Gastrocnemius medialis (tissue), 4 donors: ENCODE results near the gene CYFIP2. TPM values are rescaled to one million over a fixed set of nuclear protein-coding genes. Genes with fewer than 3 reads are reported as not detected.
A peak's percentile ranks its signal among the peaks of the same experiment; 100 is the strongest.

Source experiments
- ATAC-seq, 2 donors: fragments of 150-250 bp; one replicate each; pipeline ENCODE4 v1.9.1; 2016
- DNase-seq, 2 donors: peaks; one replicate each; pipeline ENCODE4 v3.0.0-alpha.2; 2019
- H3K27ac ChIP-seq, 4 donors: fragments of 200-600 bp; sonication (generic); 1 replicate in 1 of 4; 2 replicates in 3 of 4; pipeline ENCODE4 v1.5.1; 2016 to 2018; ENCODE audit warnings: mild to moderate bottlenecking in 2 of 4, moderate library complexity in 1 of 4
- H3K27me3 ChIP-seq, 3 donors: fragments of 200-600 bp; sonication (generic) in 2 of 3; 1 replicate in 1 of 3; 2 replicates in 2 of 3; pipeline versions ENCODE4 v1.5.1 to v1.6.0; 2016 to 2019; ENCODE audit warnings: mild to moderate bottlenecking in 1 of 3, moderate library complexity in 1 of 3
- H3K36me3 ChIP-seq, 2 donors: fragments of 200-600 bp; sonication (generic) in 1 of 2; one replicate each; pipeline ENCODE4 v1.5.1; 2017 to 2018
- H3K4me1 ChIP-seq, 2 donors: fragments of 200-600 bp; sonication (generic) in 1 of 2; one replicate each; pipeline ENCODE4 v1.5.1; 2016 to 2017; ENCODE audit warnings: mild to moderate bottlenecking in 2 of 2
- H3K4me3 ChIP-seq, 4 donors: fragments of 200-600 bp; sonication (generic) in 3 of 4; 1 replicate in 1 of 4; 2 replicates in 3 of 4; pipeline ENCODE4 v1.5.1; 2016 to 2019; ENCODE audit warnings: mild to moderate bottlenecking in 2 of 4
- H3K9me3 ChIP-seq, 3 donors: fragments of 200-600 bp; sonication (generic) in 2 of 3; 1 replicate in 1 of 3; 2 replicates in 2 of 3; pipeline ENCODE4 v1.5.1; 2016 to 2019
- POLR2A ChIP-seq, 2 donors: fragments of 450-650 bp; IDR thresholded peaks; one replicate each; pipeline ENCODE4 v1.6.1; 2017; ENCODE audit warnings: antibody characterized with exemption in 2 of 2, mild to moderate bottlenecking in 2 of 2, moderate library complexity in 2 of 2
- in situ Hi-C, 4 donors: fragments of 200-750 bp; cut with MboI; loops; one replicate each; pipeline versions ENCODE4 v1.15.0 to v1.8.0; 2017; ENCODE audit warnings: low sequenced_read_pairs in 4 of 4
- intact Hi-C: fragments of 100-400 bp; cut with DNase I; formaldehyde crosslinking; loops from one replicate; pipeline ENCODE4 v1.15.1; 2023; ENCODE audit warnings: low total_unique reads
- total RNA-seq, 4 donors: library from RNA; depleted of rRNA; stranded (reverse); fragments of >200 nt; gene quantifications; one replicate each; pipeline versions ENCODE4 v1.1.0 to v1.2.3, GENCODE V29; 2016
- TF ChIP-seq, protein P1 (sequence below), 5 experiments: fragments of 450-650 bp in 3 of 5; fragments of 200-600 bp in 2 of 5; sonication (generic) in 2 of 5; IDR thresholded peaks in 4 of 5; conservative IDR thresholded peaks in 1 of 5; 1 replicate in 4 of 5; 2 replicates in 1 of 5; pipeline ENCODE4 v1.5.1; 2016 to 2019; ENCODE audit warnings: antibody characterized with exemption in 5 of 5, mild to moderate bottlenecking in 3 of 5, moderate library complexity in 3 of 5

CYFIP2 gene
- total RNA-seq, 4 donors from 2014 or later: 5.9 to 15.5 (median 10.7) TPM

DNA sequence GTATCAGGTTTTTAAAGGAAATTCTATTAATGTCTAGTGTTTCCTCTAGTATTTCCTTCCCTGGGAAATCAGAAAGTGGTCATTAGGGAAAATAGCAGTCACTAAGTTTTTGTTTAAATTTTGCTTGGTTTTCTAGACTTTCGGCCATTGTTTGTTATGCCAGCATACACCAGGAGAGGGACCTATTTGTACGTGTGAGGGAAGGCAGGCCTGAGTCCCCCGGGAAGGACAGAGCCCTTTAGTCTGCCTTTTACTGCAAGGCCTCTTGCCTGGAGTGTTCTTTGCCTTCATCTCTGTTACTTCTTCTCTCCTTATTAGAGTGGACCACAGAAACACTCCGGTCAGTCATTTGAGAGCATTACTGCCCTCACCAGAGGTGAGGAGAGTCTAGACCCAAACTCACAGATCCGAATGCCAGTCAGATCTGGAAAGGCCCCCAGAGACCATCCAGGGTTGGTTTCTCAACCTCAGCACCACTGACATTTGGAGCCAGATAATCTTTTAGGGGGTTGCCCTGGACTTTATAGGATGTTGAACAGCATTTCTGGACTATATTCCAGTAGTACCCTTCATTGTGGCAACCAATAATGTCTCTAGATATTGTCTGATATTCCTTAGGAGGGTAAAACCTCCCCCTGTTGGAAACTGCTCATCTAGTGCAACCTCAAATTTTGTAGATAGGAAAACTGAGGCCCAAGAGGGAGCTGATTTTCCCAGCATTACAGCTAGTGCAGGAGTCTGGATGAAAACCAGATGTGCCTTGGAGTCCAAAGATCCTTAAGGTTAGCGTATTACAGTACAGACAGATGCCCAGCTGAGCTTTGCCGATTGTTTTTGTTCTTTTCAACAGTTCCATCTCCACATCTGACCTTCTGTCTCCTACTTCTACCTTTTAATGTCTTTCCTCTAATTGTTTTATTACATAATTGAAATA, 101.1 kb downstream of the CYFIP2 start:
- Histone ChIP-seq H3K9me3 (no peaks in the 10 kb centered on the region), H3K36me3 (no peaks in the 10 kb centered on the region), H3K27ac (no peak overlapping the region), H3K4me1 (peaks cover under 1 to 17% of the 10 kb centered on the region in 2 donors), H3K4me3 (no peak overlapping the region), H3K27me3 (no peaks in the 10 kb centered on the region)
- intact Hi-C loops: loop anchor here (5.0 kb wide), 1 partner anchor 110 kb away; no protein-coding TSS in a partner anchor
- in situ Hi-C loops: no loop called here
- TF ChIP-seq POLR2A (IDR thresholded peaks at IDR 0.05): no peak
- TF ChIP-seq, protein P1, sequence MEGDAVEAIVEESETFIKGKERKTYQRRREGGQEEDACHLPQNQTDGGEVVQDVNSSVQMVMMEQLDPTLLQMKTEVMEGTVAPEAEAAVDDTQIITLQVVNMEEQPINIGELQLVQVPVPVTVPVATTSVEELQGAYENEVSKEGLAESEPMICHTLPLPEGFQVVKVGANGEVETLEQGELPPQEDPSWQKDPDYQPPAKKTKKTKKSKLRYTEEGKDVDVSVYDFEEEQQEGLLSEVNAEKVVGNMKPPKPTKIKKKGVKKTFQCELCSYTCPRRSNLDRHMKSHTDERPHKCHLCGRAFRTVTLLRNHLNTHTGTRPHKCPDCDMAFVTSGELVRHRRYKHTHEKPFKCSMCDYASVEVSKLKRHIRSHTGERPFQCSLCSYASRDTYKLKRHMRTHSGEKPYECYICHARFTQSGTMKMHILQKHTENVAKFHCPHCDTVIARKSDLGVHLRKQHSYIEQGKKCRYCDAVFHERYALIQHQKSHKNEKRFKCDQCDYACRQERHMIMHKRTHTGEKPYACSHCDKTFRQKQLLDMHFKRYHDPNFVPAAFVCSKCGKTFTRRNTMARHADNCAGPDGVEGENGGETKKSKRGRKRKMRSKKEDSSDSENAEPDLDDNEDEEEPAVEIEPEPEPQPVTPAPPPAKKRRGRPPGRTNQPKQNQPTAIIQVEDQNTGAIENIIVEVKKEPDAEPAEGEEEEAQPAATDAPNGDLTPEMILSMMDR (IDR thresholded peaks at IDR 0.05 in 4 of 5, conservative IDR thresholded peaks at IDR 0.05 in 1 of 5): peak in 3 of 5 experiments; percentile 12 to 41 (median 37)
- DNase-seq (peak in 1 of 2 donors; percentile 23), ATAC-seq (peak; percentile 51 to 52)

DNA sequence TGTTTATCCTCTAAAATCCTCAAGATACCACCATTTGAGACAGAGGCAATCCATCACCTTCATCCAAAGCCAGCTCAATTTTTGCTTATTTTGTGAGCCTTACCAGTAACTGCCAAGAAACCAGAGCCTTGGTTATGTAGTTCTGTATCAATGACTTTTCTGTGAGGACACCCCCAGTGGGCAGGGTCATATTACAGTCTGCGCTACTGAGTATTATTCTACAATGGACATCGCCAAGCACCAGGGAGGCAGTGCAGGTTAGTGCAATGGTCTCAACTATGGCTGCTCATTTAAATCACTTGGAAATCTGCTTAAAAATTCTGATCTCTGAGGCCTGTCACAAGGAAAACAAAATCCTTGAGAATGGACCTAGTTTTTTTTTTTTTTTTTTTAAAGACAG, 103.6 kb downstream of the CYFIP2 start:
- DNase-seq (no peak), ATAC-seq (no peak)
- in situ Hi-C loops (no loop called here), intact Hi-C loops (loop anchor here (5.0 kb wide), 1 partner anchor 108 kb away; no protein-coding TSS in a partner anchor)
- H3K27me3 ChIP-seq: no peaks in the 10 kb centered on the region
- no peak overlapping the region for H3K4me3 ChIP-seq
- H3K9me3 ChIP-seq: no peaks in the 10 kb centered on the region
- H3K36me3 ChIP-seq: no peaks in the 10 kb centered on the region
- TF ChIP-seq, protein P1 (IDR thresholded peaks at IDR 0.05 in 4 of 5, conservative IDR thresholded peaks at IDR 0.05 in 1 of 5): no peak
- no peak for TF ChIP-seq POLR2A (IDR thresholded peaks at IDR 0.05)
- no peak overlapping the region for H3K27ac ChIP-seq
- H3K4me1 ChIP-seq: peaks cover 11 to 26% of the 10 kb centered on the region in 2 donors

GRCh38 chr5:157370967-157371366, 105.0 kb downstream of the CYFIP2 start:
- ATAC-seq (no peak), DNase-seq (no peak)
- Histone ChIP-seq H3K36me3 (no peaks in the 10 kb centered on the region), H3K27ac (no peak overlapping the region), H3K4me1 (peaks cover 11 to 26% of the 10 kb centered on the region in 2 donors), H3K4me3 (no peak overlapping the region), H3K27me3 (no peaks in the 10 kb centered on the region), H3K9me3 (no peaks in the 10 kb centered on the region)
- intact Hi-C loops: no loop called here
- TF ChIP-seq, protein P1 (IDR thresholded peaks at IDR 0.05 in 4 of 5, conservative IDR thresholded peaks at IDR 0.05 in 1 of 5): no peak
- TF ChIP-seq POLR2A (IDR thresholded peaks at IDR 0.05): no peak
- in situ Hi-C loops: no loop called here

DNA sequence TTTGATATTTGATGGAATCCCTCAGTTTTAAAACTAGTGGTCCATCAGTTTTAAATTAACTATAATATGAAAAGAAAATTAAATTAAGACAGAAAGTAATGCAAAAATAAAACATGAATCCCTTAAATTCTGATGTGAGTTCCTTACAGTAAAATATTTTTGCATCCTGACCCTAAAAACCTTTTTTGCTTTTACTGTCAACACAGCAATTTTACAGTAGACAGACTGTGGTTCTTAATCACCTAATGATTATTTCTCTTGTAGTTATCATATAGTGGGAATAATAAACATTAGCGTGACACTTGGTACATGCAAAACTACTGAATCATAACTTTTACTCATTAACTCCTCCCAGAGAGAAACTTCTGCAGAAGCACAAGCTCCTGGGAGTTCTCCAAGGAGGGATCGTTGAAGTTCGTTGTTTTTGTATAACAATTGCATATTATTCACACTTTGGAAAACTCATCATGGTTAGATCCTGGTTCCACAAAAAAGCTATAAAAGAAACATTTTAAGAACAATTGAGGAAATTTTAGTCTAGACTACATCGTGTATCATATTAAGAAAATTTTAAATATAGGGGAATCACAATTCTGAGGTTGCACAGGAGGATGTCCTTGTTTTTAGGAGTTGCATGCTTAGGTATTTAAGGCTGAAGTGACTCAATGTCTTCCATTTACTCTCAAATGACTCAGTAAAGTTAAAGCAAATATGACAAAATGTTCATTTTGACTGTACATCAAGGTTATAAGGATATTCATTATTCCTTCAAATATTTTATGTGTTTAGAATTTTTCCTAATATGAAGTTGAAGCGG, 105.9 kb downstream of the CYFIP2 start:
- Histone ChIP-seq H3K4me1 (peaks cover 11 to 26% of the 10 kb centered on the region in 2 donors), H3K27ac (no peak overlapping the region)
- in situ Hi-C loops: no loop called here

More for the DNA sequence above, 105.9 kb downstream of the CYFIP2 start:
- no peak for TF ChIP-seq POLR2A (IDR thresholded peaks at IDR 0.05)
- TF ChIP-seq, protein P1 (IDR thresholded peaks at IDR 0.05 in 4 of 5, conservative IDR thresholded peaks at IDR 0.05 in 1 of 5): no peak
- intact Hi-C loops: no loop called here
- ATAC-seq: no peak
- no peak overlapping the region for H3K4me3 ChIP-seq
- no peaks in the 10 kb centered on the region for H3K9me3 ChIP-seq
- no peaks in the 10 kb centered on the region for H3K36me3 ChIP-seq
- DNase-seq: no peak
- no peaks in the 10 kb centered on the region for H3K27me3 ChIP-seq
